Esophagus muscularis mucosa (tissue), 4 donors: Measurements from ENCODE around the gene PCDHB5. TPM values are rescaled to one million over a fixed set of nuclear protein-coding genes. Genes with fewer than 3 reads are reported as not detected.
"Not testable (repeated sequence)": the region's sequence is repeated elsewhere in the genome, so short reads cannot be mapped to it uniquely, and the experiment has no call there.

Source experiments
- DNase-seq: peaks from one replicate; pipeline ENCODE4 v3.0.0-alpha.2; 2017; ENCODE audit errors: extremely low spot score
- H3K27ac ChIP-seq, 4 donors: fragments of 200-600 bp; sonication (generic); replicated peaks in 1 of 4; 1 replicate in 3 of 4; 2 replicates in 1 of 4; pipeline ENCODE4 v1.5.1; 2016 to 2019; ENCODE audit warnings: mild to moderate bottlenecking in 1 of 4
- H3K27me3 ChIP-seq, 4 donors: fragments of 200-600 bp; sonication (generic); one replicate each; pipeline versions ENCODE4 v1.5.1 to v1.6.0; 2016 to 2019
- H3K36me3 ChIP-seq, 4 donors: fragments of 200-600 bp; sonication (generic); one replicate each; pipeline ENCODE4 v1.5.1; 2016 to 2019
- H3K4me1 ChIP-seq, 4 donors: fragments of 200-600 bp; sonication (generic); one replicate each; pipeline ENCODE4 v1.5.1; 2016 to 2019
- H3K4me3 ChIP-seq, 4 donors: fragments of 200-600 bp; sonication (generic); 1 replicate in 2 of 4; 2 replicates in 2 of 4; pipeline ENCODE4 v1.5.1; 2016 to 2019; ENCODE audit warnings: mild to moderate bottlenecking in 4 of 4, moderate library complexity in 1 of 4
- H3K9me3 ChIP-seq, 4 donors: fragments of 200-600 bp; sonication (generic); 1 replicate in 3 of 4; 2 replicates in 1 of 4; pipeline ENCODE4 v1.5.1; 2016 to 2019
- CTCF ChIP-seq, 3 experiments: fragments of 200-600 bp in 2 of 3; fragments of 450-650 bp in 1 of 3; sonication (generic) in 2 of 3; IDR thresholded peaks; one replicate each; pipeline ENCODE4 v1.5.1; 2017 to 2019; ENCODE audit warnings: antibody characterized with exemption in 3 of 3, mild to moderate bottlenecking in 2 of 3, moderate library complexity in 1 of 3
- EP300 ChIP-seq: sonication (generic); formaldehyde crosslinking; IDR thresholded peaks from one replicate; pipeline ENCODE4 v1.6.1; 2017; ENCODE audit warnings: antibody characterized with exemption
- POLR2A ChIP-seq: fragments of 450-650 bp; IDR thresholded peaks from one replicate; pipeline ENCODE4 v1.6.1; 2017; ENCODE audit warnings: antibody characterized with exemption, moderate library complexity, mild to moderate bottlenecking, low read depth
- POLR2AphosphoS5 ChIP-seq, 2 donors: sonication (generic); formaldehyde crosslinking; IDR thresholded peaks; one replicate each; pipeline ENCODE4 v1.6.1; 2017; ENCODE audit warnings: antibody characterized with exemption in 2 of 2
- WGBS: methylation state at CpG from one replicate; pipeline ENCODE4 v1.1.5; 2018; 5-methylcytosine and 5-hydroxymethylcytosine counted together
- intact Hi-C: fragments of 100-400 bp; cut with DNase I; formaldehyde crosslinking; loops from one replicate; pipeline ENCODE4 v1.15.1; 2023
- total RNA-seq, 4 donors: library from RNA; depleted of rRNA; stranded (reverse); fragments of >200 nt; gene quantifications; one replicate each; pipeline versions ENCODE4 v1.1.0 to v1.2.1, GENCODE V29; 2016

The PCDHB5 gene
- total RNA-seq, 4 donors from 2014 or later = 3.6 to 7.4 (median 4.0) TPM

GRCh38 chr5:141175933-141176332, 40.9 kb downstream of the PCDHB5 start:
- Histone ChIP-seq H3K27ac (no peak overlapping the region), H3K4me1 (no peaks in the 10 kb centered on the region), H3K36me3 (no peaks in the 10 kb centered on the region), H3K4me3 (no peak overlapping the region), H3K9me3 (peaks cover 0 to 78% (median 55%) of the 10 kb centered on the region in 4 donors), H3K27me3 (peaks cover 0 to 72% (median 2%) of the 10 kb centered on the region in 4 donors)
- TF ChIP-seq EP300 = no peak
- no peak for TF ChIP-seq POLR2AphosphoS5 (IDR thresholded peaks at IDR 0.05)
- TF ChIP-seq CTCF (IDR thresholded peaks at IDR 0.05) = no peak
- TF ChIP-seq POLR2A = no peak
- intact Hi-C loops = no loop called here
- 78% methylated on average over 1 of the region's 1 CpG for WGBS
- DNase-seq = no peak

DNA sequence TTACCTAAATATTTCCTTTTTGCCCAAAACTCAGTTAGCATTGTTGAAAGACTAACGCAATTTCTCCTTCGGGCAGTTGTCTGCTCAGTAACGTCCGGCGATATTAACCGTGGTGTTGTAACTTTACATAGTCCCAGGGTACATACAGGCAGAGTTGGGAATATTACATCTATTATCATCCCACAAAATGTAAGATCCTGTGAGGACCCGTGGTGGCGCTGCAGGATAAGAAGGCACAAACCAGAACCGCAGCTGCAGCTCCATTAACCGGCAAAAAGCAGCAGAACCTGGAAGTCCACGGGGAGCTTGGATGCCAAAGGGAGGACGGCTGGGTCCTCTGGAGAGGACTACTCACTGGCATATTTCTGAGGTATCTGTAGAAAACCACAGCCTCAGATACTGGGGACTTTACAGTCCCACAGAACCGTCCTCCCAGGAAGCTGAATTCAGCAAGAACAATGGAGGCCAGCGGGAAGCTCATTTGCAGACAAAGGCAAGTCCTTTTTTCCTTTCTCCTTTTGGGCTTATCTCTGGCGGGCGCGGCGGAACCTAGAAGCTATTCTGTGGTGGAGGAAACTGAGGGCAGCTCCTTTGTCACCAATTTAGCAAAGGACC, 42.7 kb downstream of the PCDHB5 start, which contains the start of gene PCDHB8:
Gene PCDHB8, plus strand, starts transcription at position 214 of the 615 bp plus-strand sequence. Its CDS starts 245 bp downstream, at position 459.
- Histone ChIP-seq H3K27me3 (peaks cover 0 to 81% (median 2%) of the 10 kb centered on the region in 4 donors), H3K9me3 (peaks cover 0 to 84% (median 59%) of the 10 kb centered on the region in 4 donors)
- H3K36me3 ChIP-seq, H3K4me3 ChIP-seq, H3K4me1 ChIP-seq, DNase-seq, H3K27ac ChIP-seq, intact Hi-C loops: not testable (repeated sequence)
- 32% methylated on average over 14 of the region's 18 CpGs for WGBS

- H3K9me3 ChIP-seq = peaks cover 0 to 82% (median 56%) of the 10 kb centered on the region in 4 donors
- H3K4me3 ChIP-seq, DNase-seq, H3K27ac ChIP-seq, H3K4me1 ChIP-seq, H3K36me3 ChIP-seq, intact Hi-C loops: not testable (repeated sequence)
- peaks cover 0 to 81% (median 2%) of the 10 kb centered on the region in 4 donors for H3K27me3 ChIP-seq
- WGBS = 35% methylated on average over 30 of the region's 39 CpGs
These were observed 44.4 kb downstream of the PCDHB5 start for GRCh38 chr5:141179371-141179770.

- H3K4me1 ChIP-seq, H3K4me3 ChIP-seq, DNase-seq, H3K36me3 ChIP-seq, H3K27ac ChIP-seq, intact Hi-C loops: not testable (repeated sequence)
- Histone ChIP-seq H3K9me3 (peaks cover 0 to 82% (median 54%) of the 10 kb centered on the region in 4 donors), H3K27me3 (peaks cover 0 to 81% (median 2%) of the 10 kb centered on the region in 4 donors)
- WGBS = 18% methylated on average over 18 of the region's 32 CpGs
These were observed 44.9 kb downstream of the PCDHB5 start for GRCh38 chr5:141179876-141180275.

DNA sequence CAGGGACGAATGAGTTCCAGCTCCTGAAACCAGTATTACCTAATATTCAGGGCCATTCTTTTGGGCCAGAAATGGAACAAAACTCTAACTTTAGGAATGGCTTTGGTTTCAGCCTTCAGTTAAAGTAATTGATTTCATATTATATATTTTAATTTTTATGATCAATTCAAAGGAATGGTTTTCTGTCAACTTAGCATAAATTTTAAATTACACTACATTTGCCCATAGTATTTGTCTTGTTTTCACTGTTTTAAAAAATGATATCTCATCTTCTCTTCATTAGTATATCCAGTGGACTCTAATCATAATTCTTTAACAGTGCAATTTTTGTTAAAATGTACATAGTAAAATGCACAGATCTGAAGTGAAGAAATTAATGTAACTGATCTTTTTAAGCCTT, 45.3 kb downstream of the PCDHB5 start:
- 63% methylated on average over 1 of the region's 1 CpG for WGBS
- Histone ChIP-seq H3K27ac (no peak overlapping the region), H3K27me3 (peaks cover 0 to 79% (median 2%) of the 10 kb centered on the region in 4 donors), H3K9me3 (peaks cover 0 to 82% (median 52%) of the 10 kb centered on the region in 4 donors), H3K4me3 (no peak overlapping the region), H3K36me3 (no peaks in the 10 kb centered on the region), H3K4me1 (no peaks in the 10 kb centered on the region)
- DNase-seq = no peak
- TF ChIP-seq POLR2A = no peak
- no peak for TF ChIP-seq CTCF (IDR thresholded peaks at IDR 0.05)
- no peak for TF ChIP-seq POLR2AphosphoS5 (IDR thresholded peaks at IDR 0.05)
- no peak for TF ChIP-seq EP300
- intact Hi-C loops = no loop called here

GRCh38 chr5:141182248-141182647, 47.2 kb downstream of the PCDHB5 start, which contains the start of gene PCDHB16:
Gene PCDHB16 (plus strand): TSS chr5:141182387. CDS start chr5:141182560, 173 bp downstream.
- 8% methylated on average over 13 of the region's 13 CpGs for WGBS
- intact Hi-C loops = no loop called here

DNA sequence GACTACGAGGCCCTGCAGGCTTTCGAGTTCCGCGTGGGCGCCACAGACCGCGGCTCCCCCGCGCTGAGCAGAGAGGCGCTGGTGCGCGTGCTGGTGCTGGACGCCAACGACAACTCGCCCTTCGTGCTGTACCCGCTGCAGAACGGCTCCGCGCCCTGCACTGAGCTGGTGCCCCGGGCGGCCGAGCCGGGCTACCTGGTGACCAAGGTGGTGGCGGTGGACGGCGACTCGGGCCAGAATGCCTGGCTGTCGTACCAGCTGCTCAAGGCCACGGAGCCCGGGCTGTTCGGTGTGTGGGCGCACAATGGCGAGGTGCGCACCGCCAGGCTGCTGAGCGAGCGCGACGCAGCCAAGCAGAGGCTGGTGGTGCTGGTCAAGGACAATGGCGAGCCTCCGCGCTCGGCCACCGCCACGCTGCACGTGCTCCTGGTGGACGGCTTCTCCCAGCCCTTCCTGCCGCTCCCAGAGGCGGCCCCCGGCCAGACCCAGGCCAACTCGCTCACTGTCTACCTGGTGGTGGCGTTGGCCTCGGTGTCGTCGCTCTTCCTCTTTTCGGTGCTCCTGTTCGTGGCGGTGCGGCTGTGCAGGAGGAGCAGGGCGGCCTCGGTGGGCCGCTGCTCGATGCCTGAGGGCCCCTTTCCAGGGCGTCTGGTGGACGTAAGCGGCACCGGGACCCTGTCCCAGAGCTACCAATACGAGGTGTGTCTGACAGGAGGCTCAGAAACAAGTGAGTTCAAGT, 49.3 kb downstream of the PCDHB5 start:
- H3K4me1 ChIP-seq, intact Hi-C loops, H3K4me3 ChIP-seq, DNase-seq, H3K27ac ChIP-seq, H3K36me3 ChIP-seq: not testable (repeated sequence)
- H3K27me3 ChIP-seq = peaks cover 0 to 75% (median 2%) of the 10 kb centered on the region in 4 donors
- 30% methylated on average over 7 of the region's 69 CpGs for WGBS
- H3K9me3 ChIP-seq = peaks cover 0 to 79% (median 49%) of the 10 kb centered on the region in 4 donors

More at GRCh38 chr5:141182248-141182647, 47.2 kb downstream of the PCDHB5 start, which contains the start of gene PCDHB16:
- Histone ChIP-seq H3K36me3 (peaks cover 0 to 3% (median 0%) of the 10 kb centered on the region in 4 donors), H3K27ac (peak within 1 kb of the TSS; percentile 24 to 48 (median 30)), H3K4me3 (peak within 1 kb of the TSS; percentile 40 to 52 (median 43)), H3K27me3 (peaks cover 0 to 76% (median 2%) of the 10 kb centered on the region in 4 donors), H3K4me1 (no peaks in the 10 kb centered on the region), H3K9me3 (peaks cover 0 to 80% (median 48%) of the 10 kb centered on the region in 4 donors)
- no peak for DNase-seq
- TF ChIP-seq POLR2AphosphoS5 (IDR thresholded peaks at IDR 0.05) = peak in 1 of 2 donors; percentile 8
- TF ChIP-seq EP300 = no peak
- peak; percentile 36 to 42 (median 37) for TF ChIP-seq CTCF (IDR thresholded peaks at IDR 0.05)
- TF ChIP-seq POLR2A = no peak
